Umbilical cord (tissue), 2 donors: Measurements from ENCODE around the gene DDX17. TPM values are rescaled to one million over a fixed set of nuclear protein-coding genes. Genes with fewer than 3 reads are reported as not detected.
A peak's percentile ranks its signal among the peaks of the same experiment; 100 is the strongest.

Experiments used
- DNase-seq: peaks from one replicate; pipeline ENCODE4 v3.0.0-alpha.2; 2015; ENCODE audit warnings: low spot score
- total RNA-seq: library from RNA; depleted of rRNA; stranded (reverse); fragments of >200 nt; gene quantifications from one replicate; pipeline ENCODE4 v1.2.3, GENCODE V29; 2014; ENCODE audit warnings: low replicate concordance; ENCODE audit not compliant: insufficient read depth

DDX17 gene
- total RNA-seq, 1 donor from 2014 or later: 353 TPM

DNA sequence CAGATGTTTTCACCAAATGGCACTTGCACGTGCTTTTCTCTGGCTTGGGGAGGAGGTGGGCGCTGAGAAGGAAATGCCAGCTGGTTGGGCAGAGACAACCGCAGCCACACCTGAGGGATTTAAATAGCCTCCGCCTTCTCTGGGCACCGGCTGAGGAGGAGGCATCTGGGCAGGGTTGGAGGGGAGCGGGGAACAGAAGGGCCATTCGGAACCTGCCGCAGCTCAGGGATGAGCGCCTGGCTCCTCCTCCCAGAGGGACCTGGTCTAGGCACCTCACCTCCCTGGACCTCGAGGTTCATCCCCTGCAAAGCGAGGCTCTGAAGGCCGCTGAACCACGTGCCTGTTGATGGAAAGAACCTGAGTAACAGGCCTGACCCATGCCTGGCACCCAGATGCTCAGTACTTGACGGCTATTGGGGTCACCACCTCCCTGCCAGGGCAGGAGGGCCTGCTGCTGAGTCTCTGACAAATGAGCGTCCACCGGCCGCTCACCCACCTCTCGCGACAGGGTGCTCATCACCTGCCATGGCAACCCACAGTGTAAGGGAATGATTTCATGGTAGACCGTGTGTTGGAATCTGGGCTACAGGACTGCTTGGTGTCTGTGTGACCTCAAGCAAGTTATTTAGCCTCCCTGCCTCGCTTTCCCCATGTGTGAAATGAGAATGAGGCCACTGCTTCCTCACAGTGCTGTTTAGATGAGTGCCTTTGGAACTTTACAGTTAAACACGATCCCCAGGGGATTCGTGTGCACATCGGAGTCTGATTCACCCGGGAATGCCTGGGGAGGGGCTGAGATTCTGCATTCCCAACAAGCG is 40.2 kb downstream of the DDX17 start:
- no peak for DNase-seq

DNA sequence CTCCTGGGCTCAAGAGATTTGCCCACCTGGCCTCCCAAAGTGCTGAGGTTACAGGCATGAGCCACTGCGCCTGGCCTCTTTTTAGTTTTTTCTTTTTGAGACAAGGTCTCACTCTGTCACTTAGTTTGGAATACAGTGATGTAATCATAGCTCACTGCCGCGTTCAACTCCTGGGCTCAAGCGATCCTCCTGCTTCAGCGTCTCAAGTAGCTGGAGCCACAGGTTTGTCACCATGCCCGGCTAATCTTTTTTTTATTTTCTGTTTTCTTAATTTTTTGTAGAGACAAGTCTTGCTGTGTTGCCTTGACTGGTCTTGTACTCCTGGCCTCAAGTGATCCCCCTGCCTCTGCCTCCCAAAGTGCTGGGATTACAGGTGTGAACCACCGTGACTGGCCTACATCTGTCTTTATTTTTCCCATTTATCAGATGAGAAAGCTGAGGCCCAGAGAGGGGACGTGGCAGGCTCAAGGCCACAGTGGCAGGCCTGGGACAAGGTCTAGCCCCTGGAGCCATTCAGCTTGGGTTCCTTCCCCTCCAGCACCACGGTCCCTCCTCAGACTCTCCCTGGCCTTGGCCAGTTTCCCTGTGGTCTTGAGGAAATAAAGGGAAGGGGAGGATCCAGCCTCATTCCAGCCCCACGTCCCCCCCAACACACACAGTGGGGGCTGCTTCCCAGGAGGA is 41.0 kb downstream of the DDX17 start:
- DNase-seq: no peak

GRCh38 chr22:38462960-38463784 is 42.9 kb downstream of the DDX17 start:
- DNase-seq: peak; percentile 41

- peak; percentile 82 for DNase-seq
Observed at GRCh38 chr22:38461414-38462081, 44.6 kb downstream of the DDX17 start.

- DNase-seq: no peak
Observed at GRCh38 chr22:38461057-38461413, 45.1 kb downstream of the DDX17 start.

DNA sequence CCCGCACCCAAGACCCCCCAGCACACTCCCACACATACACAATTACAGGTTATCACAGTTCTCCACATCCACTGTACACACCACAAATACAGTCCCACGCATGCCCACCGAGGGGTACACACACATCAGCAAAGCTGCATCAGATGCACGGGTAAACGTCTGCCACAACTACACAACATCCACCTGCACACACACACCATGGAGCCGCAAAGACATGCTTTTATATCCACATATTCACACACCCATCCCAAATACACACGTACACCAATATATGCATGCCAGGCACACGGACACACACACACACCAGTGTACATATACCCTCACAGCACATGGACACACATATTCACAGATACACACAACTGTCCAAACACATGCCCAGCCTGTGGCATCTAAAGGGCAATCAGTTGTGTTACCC is 45.7 kb downstream of the DDX17 start:
- DNase-seq: no peak

GRCh38 chr22:38456841-38457699 is 49.0 kb downstream of the DDX17 start:
- DNase-seq: no peak

DNA sequence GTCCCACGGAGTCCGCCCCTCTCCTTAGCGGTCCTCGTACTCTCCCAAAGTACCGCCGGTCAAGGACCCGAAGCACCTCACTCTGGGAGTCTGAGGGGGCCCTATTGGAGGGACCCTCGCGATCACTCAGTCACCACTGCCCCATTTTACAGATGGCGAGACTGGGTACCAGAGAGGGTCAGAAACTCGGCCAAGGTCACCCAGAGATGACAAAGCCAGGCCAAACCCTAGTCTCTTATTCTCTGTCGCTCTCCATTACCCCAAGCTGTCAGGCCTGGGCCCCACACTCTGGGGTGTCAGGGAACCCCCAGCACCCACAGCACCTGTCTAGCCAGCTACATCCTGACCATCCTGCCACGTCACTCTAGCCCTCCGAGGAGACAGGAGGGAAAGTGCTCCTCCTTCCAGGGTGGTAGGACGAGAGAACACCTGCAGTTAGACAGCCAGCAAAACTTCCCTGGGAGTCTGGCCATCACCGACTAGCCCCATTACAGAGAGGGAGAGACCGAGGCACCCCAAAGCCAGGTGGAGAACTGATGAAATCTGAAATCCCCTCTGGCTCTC is 49.8 kb downstream of the DDX17 start:
- DNase-seq: no peak

DNA sequence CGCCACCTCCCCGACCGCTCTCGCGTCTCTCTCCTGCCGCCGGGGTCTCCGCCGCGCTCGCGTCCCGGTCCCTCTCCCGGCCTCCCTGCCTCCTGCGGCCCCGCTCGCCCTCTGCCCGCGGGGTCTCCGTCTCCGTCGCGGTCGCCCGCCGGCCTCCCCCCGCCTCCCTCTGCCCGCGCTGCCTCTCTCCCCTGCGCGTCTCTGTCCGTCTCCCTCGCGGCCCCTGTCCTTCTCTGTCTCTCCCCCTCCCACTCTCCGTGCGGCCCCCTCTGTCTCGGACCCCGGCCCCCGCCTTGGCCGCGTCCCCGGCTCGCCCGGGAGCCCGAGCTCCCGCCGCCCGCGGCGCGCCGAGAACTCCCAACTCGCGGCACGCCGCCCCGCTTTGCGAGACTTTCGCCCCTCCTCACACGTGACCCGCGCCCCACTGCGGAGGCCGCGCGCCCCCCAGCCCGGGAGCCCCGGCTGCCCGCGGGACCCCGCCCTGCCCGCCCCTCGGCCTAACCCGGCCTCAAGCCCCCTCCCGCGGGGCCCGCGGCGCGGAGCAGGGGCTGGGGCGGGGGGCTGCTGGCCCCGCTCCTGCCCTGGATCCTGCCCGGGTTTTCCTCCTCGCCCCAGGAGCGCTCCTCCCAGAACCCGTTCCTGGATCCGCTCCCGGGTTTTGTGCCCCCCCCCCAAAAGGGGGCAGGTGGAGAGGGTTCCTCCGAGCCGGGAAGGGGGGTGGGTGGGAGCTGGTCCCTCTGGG is 50.4 kb downstream of the DDX17 start:
- DNase-seq: no peak

DNA sequence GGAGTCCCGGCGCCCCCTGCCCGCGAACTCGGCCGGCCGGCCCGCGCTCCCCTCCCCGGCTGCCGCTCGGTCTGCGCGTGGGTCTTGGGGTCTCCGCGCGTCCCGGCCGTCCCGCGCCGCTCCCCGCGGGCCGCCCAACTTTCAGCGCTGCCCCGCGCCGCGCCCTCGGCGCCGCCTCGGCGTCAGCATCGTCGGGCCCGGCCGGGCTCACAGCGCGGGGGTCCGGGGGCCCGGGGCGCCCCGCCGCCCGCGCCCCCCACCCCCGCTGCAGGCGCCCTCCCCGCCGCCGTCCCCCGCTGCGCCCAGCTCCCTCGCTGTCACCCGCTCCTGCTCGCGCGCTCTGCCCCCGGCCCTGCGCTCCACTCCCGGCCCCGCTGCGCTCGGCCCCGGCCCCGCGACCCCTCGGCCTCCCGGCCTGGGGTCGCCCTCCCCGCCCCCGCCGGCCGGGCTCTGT is 51.0 kb downstream of the DDX17 start, which contains the start of gene KCNJ4:
TSS of gene KCNJ4 (minus strand) at position 124 of the 454 bp plus-strand sequence. CDS start 27,067 bp downstream, outside the sequence.
- DNase-seq: no peak

DNA sequence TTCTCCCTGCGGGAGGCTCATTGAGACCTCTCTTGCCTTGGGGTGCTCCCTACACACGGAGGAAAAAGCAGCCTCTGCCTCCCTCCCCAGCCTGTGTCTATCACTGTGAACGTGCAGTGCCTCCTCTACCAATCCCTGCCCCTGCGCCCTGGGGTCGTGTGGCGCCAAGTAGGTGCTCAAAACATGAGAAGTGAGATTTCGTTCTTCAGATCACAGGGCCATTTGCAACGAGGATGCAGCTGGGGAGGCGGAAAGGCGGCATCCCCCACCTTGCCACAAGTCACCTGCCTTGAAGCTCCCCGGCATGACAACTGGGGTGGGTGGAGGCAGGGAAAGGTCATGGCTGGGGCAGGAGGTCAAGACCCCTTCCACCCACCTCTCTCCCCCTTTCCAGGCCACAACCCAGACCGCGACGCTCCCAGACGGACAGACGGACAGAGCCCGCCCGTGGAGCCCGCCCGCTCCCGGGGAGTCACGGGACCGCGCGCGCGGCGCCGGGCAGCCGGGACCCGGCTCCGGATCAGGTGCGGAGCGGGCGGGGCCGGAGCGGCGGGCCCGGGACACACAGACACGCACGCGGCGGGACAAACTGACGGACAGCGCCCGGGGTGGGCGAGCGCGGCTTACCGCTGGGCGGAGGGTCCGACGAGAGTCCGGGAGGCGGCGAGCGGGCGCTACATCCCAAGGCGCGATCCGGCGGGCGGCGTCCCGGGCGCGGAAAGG is 51.6 kb downstream of the DDX17 start:
- DNase-seq: no peak

GRCh38 chr22:38453996-38454352 is 52.1 kb downstream of the DDX17 start:
- no peak for DNase-seq

GRCh38 chr22:38453066-38453672 is 52.9 kb downstream of the DDX17 start:
- DNase-seq: no peak

- DNase-seq: no peak
Observed at GRCh38 chr22:38452373-38453065, 53.6 kb downstream of the DDX17 start.

DNA sequence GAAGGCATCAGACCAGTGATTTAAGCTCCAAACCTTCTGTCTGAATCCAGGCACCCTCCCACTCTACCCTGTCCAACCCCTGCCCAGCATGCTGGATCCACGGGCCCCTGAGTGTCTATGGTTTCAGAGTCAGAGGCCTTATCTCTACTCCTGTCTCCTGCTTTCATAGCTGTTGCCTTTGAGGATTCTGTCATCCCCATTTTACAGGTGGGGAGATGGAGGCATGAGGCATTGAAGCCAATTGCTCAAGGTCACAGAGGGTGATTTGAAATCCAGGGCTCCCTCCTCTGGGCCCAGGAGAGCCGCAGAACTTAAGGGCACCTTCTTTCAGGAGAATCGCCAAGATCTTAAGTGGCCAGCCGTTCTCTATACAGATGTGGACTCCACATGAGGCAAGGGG is 54.2 kb downstream of the DDX17 start:
- no peak for DNase-seq

DNA sequence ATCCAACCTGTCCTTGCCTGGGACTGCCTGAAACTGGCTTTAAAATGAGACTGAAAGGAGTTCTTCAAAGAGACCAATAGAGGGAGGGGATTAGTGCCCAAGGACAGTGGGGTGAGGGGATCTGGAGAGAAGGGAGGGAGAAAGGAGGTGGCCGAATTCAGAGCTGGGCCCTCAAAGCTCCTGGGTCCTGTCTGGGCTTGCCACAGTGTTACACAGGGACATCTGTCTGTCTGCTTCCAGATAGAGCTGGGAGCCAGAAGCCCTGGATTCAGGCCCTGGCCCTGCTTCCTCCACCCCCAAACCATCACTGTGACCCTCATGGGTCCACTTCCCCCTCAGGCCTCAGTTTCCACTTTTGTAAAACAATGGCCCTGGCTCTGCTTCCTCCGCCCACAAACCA is 54.7 kb downstream of the DDX17 start:
- no peak for DNase-seq

DNA sequence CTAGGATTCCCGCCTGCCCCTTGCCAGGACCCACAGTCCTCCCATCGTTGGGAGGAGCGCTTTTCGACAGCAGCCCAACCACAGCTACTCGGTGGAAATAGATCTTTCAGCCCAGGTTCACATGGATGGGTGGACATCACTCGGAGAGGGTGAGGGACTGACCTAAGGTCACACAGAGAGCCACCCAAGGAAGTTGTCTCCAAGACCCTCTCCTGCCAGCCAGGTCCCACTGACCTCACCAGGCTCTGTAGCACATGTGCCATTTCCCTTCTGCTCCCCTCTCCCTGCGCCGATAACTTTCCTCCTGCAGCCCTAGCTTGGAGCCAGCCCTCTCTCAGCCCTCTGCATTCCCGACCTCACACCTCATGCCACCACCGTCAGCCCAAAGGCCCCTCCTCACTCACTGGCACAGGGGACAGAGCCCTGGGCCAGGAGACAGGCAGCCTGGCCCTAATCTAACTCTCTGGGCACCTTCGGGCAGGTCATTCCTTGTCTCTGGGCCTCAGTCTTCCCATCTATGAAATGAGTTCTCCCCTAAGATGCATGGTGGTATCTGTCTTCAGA is 55.8 kb downstream of the DDX17 start:
- DNase-seq: no peak

DNA sequence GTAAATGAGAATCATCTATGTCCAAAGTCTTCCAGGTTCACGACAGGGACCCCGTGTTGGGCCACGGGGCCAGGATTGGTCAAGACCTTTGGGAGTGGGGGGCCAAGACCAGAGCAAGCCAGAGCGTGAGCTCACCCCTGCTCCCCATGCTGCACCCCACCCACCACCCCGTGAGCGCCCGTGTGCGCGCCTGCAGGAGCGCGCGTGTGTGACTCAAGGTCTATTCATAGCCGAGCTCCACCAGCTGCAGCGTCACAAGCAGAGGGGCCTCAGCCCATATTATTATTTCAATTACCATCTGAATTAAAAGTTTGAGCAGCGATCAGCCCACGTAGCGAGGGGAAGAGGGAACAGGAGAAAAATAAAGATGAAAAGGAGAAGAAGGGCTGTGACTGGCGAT is 56.3 kb downstream of the DDX17 start:
- no peak for DNase-seq
